DMS153 (cell line): ENCODE measurements around the gene CCL13.

Source experiments
- DNase-seq: peaks from one replicate; lab custom pipeline; 2025; lab: John Stamatoyannopoulos, UW

Gene CCL13

GRCh38 chr17:34363183-34363661, 6.9 kb downstream of the CCL13 start, which contains the start of gene CCL1:
Gene CCL1, minus strand, starts transcription at chr17:34363233. Its CDS starts 72 bp downstream, at chr17:34363161.
- DNase-seq = no peak

GRCh38 chr17:34364751-34365150, 8.5 kb downstream of the CCL13 start:
- no peak for DNase-seq

- DNase-seq = no peak
These were observed 9.1 kb downstream of the CCL13 start for GRCh38 chr17:34365340-34365739.

- no peak for DNase-seq
These were observed 9.7 kb downstream of the CCL13 start for GRCh38 chr17:34366010-34366409.

GRCh38 chr17:34366529-34367107, 10.3 kb downstream of the CCL13 start:
- DNase-seq = no peak

GRCh38 chr17:34367486-34368195, 11.4 kb downstream of the CCL13 start:
- no peak for DNase-seq

- no peak for DNase-seq
These were observed 12.1 kb downstream of the CCL13 start for GRCh38 chr17:34368196-34368945.

GRCh38 chr17:34368946-34369500, 12.7 kb downstream of the CCL13 start:
- no peak for DNase-seq

- DNase-seq = no peak
These were observed 13.3 kb downstream of the CCL13 start for GRCh38 chr17:34369571-34369970.

- DNase-seq = no peak
These were observed 14.2 kb downstream of the CCL13 start for GRCh38 chr17:34370376-34370996.

GRCh38 chr17:34370997-34371395, 14.7 kb downstream of the CCL13 start:
- DNase-seq = no peak

- no peak for DNase-seq
These were observed 15.3 kb downstream of the CCL13 start for GRCh38 chr17:34371405-34372100.

- peak; percentile 80 for DNase-seq
These were observed 18.2 kb downstream of the CCL13 start for GRCh38 chr17:34374457-34374856.

GRCh38 chr17:34375426-34375997, 19.2 kb downstream of the CCL13 start:
- no peak for DNase-seq

GRCh38 chr17:34377078-34377823, 21.0 kb downstream of the CCL13 start:
- no peak for DNase-seq

GRCh38 chr17:34378664-34379101, 22.4 kb downstream of the CCL13 start:
- DNase-seq = no peak

GRCh38 chr17:34379868-34380267, 23.6 kb downstream of the CCL13 start:
- DNase-seq = no peak

GRCh38 chr17:34382621-34383124, 26.4 kb downstream of the CCL13 start:
- no peak for DNase-seq

- no peak for DNase-seq
These were observed 26.9 kb downstream of the CCL13 start for GRCh38 chr17:34383216-34383615.

GRCh38 chr17:34384271-34384670, 28.0 kb downstream of the CCL13 start:
- no peak for DNase-seq
